NCI-H1436 treated with DMSO at 0.1 percent for 48 hours (cell line): ENCODE measurements around the gene CGB1.
"Not testable (repeated sequence)": the region's sequence is repeated elsewhere in the genome, so short reads cannot be mapped to it uniquely, and the experiment has no call there.

ENCODE experiments used
- DNase-seq: peaks from one replicate; lab custom pipeline; 2025; lab: John Stamatoyannopoulos, UW

Gene CGB1

DNA sequence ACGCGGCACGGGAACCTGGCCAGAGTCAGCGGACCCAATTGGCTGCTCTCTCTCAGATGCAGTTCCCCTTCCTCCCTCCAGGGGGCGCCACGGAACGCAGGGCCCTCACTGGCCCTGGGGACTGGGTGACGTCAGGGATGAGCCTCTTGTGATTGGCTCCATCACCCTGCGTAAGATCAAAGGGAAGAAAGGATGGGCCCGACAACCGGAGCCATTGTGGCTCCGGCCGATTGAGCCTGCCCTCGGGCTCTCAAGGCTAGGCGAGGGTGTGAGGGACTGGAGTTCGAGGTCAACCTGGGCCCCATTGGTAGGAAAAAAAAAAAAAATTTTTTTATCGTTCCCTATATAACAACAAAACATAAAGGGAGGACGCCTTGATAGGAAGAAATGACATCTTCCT, at the start of gene CGB1:
TSS of gene CGB1 (minus strand) at position 81 of the 400 bp plus-strand sequence. CDS start 184 bp downstream, outside the sequence.
- DNase-seq = not testable (repeated sequence)

DNA sequence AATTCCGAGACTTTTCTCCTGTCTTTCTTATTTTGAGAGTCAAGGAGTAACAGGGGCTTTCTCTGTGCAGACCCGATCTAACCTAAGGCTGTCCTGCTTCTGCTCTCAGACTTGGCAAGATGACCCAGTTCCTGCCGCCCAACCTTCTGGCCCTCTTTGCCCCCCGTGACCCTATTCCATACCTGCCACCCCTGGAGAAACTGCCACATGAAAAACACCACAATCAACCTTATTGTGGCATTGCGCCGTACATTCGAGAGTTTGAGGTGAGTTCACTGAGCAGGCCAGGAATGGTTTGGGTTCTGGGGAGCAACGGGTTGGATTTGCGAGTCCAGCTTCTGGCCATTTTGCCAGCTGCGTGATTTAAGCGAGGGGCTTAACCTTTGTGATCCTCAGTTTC, 49.6 kb upstream of the CGB1 start:
- DNase-seq = no peak

DNA sequence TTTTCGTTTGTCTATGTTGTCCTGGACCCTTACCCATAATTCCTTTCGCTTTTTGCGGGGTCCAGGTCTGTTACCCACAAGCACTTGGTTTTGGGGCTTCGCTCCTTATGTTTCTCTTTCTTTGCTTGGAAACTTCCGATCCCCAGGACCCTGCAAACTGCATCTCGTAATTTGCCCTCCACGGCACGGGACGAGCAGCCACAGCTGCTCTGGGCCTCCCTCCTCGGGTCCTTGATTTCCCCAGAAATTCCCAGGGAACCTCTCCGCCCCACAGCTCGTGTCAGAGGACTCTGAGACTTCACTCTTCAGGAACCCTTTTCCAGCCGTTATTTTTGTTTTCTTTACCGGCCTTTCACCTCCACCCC, 49.2 kb upstream of the CGB1 start:
- no peak for DNase-seq

DNA sequence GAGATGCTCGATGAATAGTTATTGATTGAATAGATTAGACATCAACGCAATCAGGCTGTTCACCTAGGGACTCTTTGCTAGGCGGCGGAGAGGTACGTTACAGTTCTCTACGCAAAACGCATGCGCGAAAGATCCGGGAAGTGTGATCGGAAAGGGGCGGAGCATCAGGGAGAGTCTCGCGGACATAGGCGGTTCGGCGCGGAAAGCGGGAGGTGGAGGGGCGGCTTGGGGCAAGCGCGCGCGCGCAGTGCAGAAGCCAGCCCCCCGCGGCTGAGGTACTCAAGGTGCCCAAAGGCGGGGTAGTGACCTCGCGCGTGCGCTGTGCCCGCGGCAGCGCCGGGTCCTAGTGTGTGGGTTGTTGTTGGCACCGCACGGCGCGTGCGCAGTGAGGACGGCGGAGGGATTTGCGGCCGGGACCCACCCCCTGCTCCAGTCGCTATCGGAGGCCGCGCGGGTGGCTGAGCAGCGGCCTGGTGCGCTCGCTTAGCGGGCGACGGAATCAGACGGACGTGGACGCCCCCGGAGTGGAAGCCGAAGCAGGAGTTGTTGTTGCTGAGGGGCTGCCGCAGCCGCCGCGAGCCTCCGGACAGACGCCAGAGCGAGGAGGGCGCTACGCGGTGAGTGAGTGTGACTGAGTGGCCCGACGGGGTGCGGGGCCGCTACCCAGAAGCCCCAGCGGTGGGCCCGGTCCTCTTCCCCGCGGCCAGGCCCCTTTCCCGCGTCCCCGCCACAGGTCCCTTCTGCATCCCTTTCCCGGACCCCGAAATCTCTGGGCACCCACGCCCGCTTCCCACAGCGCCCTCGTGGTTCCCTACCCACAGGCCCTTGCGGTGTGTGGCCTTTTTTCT, 48.5 kb upstream of the CGB1 start, which contains the start of gene SNRNP70:
TSS of gene SNRNP70 (plus strand) at position 432 of the 848 bp plus-strand sequence. CDS start 964 bp downstream, outside the sequence.
- DNase-seq = peak; percentile 98

DNA sequence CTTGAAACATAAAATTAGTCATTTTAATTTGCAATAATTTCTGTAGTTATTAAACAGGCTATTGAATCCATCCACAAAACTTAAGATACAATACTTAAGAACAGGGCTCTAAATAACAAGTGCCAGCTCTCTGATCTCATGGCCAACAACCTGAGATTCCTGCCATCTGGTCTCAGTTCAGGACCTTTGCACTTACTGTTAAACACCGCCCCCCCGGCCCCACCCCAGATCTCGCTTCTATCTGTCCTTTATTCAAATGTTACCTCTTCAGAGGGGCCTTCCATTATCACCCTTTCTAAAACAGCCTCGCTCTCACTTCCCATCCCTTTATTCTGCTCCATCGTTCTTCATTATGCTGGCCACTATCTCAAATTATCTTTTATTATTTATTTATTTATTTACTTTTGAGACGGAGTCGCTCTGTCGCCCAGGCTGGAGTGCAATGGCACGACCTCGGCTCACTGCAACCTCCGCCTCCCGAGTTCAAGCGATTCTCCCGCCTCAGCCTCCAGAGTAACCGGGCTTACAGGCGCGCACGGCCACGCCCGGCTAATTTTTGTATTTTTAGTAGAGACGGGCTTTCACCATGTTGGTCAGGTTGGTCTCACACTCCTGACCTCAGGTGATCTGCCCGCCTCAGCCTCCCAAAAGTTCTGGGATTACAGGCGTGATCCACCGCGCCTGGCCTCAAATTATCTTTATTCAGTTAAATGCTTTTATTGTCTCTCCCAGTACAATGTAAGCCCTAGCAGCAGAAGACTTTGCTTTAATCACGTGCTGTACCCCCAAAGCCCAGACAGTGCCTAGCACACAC, 47.7 kb upstream of the CGB1 start:
- no peak for DNase-seq

DNA sequence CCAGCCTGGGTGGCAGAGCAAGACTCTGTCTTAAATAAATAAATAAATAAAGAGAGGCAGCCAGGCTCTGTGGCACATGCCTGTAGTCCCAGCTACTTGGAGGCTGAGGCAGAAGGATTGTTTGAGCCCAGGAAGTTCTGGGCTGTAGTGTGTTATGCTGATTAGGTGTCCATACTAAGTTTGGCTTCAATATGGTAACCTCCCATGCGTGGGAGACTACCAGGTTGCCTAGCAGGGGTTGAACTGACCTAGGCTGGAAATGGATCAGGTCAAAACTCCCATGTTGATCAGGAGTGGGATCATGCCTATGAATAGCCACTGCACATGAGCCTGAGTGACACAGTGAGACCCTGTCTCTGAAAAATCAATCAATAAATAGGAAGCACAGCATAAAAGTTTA, 44.6 kb upstream of the CGB1 start:
- no peak for DNase-seq

DNA sequence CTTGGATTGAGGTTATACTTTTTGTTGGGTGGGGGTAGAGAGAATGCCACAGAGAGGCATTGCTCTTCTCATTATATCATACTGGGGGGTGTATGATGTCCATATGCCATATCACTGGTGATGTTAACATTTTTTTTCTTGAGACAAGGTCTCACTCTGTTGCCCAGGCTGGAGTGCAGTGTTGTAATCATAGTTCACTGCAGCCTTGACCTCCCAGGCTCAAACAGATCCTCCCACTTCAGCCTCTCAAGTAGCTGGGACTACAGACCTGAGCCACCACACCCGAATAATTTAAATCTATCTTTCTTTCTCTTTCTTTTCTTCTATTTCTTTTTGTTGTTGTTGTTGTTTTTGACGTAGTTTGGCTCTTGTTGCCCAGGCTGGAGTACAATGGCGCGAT, 43.7 kb upstream of the CGB1 start:
- no peak for DNase-seq

DNA sequence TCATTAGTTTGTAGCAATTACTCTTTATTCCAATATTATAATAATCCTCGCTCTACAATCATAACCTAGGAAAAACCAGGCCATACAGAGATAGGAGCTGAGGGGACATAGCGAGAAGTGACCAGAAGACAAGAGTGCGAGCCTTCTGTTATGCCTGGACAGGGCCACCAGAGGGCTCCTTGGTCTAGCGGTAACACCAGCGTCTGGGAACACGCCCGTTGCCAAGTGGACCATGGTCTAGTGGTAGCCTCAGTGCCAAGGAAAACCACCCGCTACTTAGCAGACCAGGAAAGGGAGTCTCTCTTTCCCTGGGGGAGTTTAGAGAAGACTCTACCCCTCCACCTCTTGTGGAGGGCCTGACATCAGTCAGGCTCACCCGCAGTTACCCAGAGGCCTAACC, 38.2 kb upstream of the CGB1 start:
- DNase-seq = not testable (repeated sequence)

DNA sequence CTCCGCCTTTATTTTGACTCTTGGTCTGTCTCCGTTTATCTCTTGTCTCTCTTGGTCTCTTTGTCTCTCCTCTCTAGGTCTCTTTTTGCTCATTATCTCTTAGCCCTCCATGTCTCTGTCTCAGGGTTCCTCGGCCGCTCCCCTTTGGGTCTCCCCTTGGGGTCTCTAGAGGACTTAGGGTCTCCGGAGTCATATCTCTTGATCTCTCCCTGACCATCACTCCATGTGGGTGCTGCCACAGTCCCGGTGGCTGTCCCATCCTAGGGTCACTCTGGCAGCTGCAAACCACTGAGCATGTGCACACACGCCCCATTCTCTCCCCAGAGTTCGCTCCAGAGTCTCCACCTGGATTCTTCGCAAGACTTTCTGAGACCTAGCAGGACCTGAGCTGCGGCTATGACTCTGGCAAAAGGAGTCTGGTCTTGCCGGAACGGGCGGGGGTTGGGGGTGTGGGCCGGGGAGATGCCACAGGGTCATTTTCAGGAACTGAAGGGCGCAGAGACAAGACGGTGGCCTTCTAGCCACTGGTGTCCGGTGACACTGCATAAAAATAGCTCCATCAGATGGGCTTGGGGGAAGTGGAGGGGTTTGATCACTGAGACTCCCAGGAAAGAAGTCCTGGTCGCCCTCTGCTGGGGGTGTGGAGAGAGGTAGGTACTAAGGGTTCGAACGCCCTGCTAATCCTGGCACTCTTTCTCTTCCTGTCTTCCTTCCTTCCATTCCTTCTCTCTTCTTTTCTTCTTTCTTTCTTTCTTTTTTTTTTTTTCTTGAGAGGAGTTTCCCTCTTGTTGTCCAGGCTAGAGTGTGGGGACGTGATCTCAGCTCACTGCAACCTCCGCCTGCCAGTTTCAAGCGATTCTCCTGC, 37.1 kb upstream of the CGB1 start:
- no peak for DNase-seq

DNA sequence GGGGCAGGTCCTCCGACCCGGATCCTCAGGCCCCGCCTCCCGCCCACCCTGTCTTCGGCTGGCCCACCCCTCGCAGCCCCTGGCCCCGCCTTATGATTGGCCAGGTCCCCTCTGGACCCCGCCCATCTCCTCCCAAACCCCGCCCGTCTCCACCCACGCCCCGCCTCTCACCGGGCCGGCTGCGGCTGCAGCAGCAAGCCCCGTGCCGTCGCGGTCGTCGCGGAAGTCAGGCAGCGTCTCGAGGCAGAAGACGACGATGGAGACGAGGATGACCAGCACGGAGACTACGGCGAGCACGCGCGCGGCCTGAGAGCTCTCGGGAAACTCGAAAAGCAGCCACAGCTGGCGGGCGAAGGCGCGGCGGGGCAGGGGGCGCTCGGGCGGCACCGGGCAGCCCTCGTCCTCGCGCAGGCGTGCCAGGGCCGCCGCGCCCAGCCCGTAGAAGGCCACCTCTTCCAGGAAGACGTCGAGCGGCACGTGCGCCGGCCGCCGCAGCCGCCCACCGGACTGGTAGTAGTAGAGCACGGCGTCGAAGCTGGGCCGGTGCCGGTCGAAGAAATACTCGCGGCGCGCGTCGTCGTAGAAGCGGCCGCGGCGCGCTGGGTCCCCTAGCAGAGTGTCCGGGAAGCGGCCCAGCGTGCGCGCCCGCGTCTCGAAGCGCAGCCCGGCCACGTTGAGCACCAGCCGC, 35.3 kb upstream of the CGB1 start:
- no peak for DNase-seq

DNA sequence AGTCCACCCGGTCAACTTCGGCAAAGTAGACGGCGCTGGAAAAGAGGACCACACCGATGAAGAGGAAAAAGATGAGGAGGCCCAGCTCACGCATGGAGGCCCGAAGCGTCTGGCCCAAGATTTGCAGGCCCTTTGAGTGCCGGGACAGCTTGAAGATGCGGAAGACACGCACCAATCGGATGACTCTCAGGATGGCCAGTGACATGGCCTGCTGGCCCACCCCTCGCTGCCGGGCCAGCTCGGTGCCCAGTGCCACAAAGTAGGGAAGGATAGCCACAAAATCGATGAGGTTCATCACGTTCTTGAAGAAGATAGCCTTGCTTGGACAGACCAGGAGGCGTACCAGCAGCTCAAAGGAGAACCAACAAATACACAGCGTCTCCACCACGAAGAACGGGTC, 33.7 kb upstream of the CGB1 start:
- DNase-seq = no peak

DNA sequence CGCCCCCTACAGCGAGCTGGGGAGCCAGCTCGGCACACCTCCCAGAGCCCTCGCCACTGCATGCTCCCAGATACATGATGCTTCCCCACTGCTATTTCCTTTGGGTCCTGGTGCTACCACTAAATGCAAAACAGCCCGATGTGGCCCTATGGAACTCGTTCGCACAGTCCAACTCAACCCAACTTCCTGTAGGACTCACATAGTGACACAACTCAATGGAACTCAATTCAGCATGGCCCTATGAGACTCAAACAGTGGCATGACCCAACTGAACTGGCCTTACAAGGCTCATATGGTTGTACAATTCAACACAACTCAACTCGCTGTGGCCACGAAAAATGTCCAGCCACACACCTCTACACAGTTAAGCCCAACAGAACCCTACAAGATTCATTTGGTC, 32.3 kb upstream of the CGB1 start:
- no peak for DNase-seq

DNA sequence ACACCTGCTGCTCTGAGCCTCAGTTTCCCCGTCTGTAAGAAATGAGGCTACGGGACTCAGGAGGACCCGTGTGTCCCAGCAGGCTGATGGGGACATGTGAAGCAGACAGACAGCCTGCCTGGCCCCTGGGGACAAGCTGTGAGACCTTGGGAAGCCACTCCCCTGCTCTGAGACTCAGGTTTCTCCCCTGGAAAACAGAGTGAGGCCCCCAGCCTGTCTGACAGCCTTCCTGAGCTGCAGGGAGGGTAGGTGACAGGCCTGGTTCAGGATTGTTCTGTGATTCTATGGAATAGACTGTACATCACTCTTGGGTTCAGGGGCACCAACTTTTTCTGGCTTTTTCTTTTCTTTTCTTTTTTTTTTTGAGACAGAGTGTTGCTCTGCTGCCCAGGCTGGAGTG, 30.9 kb upstream of the CGB1 start:
- DNase-seq = no peak

DNA sequence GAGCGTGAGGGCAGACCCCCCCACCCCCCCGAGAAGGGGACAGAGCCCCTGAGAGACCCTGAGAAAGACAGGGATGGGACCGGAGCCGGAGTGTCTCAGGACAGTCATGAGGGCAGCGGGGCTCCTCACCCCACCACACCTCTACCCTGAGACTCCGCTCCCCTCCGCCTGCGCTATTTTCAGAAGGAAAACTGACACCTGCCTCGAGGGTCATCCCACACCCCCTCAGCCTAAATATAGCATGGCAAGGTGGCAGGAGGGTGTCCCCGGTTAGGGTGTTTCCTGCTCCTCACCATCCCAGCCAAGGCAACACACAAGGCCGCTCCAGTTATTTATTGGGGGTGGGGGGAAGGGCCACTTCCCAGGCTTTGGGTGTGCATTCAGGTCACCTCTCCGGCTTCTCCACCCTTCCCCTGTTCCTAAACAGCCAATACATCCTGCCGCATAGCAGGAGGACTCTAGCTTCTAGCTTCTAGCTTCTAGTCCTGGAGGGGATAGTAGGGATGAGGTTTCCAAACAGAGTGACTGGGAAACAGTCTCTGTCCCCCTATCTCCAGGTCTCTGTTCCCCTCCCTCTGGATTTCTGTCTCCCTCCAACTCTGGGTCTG, 29.3 kb upstream of the CGB1 start:
- DNase-seq = no peak

DNA sequence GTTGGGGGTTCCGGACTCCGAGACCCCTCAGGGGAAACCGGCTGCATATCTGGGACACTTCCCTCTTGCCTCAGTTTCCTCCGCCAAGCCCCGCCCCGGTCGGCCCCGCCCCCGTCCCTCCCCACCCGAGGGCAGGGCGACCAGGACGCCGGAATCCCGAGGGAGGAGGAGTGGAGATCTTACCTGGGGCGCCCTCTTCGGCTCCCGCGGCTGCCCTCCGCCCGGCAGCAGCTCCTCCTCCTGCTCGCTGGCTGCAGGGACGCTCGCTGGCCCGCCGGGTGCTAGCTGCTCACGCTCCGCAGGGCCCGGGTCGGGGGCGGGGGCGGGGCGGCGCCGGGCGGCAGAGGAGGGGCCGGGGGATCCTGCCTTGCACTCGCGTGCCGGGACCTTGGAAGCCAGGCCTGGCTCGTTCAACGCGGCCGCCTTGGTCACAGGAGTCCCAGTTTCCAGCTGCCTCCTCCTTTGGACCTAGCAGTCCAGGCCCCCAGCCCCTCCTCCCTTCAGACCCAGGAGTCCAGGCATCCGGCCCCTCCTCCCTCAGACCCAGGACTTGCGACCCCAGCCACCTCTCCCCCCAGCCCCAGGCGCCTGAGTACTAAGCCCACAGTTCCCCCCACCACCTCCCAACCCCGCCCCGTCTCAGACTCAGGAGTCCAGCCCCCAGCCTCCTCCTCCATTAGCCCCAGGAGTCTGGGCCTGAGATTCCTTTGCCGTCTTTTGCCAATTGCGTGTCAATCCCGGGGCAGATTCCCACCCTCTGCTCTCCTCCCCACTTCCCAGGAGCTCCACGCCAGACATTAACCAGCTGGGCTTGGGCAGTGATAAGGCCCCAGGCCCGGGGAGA, 28.3 kb upstream of the CGB1 start, which contains the start of gene NTF4:
TSS of gene NTF4 (minus strand) at position 51 of the 844 bp plus-strand sequence. CDS start 2,821 bp downstream, outside the sequence.
- DNase-seq = no peak

DNA sequence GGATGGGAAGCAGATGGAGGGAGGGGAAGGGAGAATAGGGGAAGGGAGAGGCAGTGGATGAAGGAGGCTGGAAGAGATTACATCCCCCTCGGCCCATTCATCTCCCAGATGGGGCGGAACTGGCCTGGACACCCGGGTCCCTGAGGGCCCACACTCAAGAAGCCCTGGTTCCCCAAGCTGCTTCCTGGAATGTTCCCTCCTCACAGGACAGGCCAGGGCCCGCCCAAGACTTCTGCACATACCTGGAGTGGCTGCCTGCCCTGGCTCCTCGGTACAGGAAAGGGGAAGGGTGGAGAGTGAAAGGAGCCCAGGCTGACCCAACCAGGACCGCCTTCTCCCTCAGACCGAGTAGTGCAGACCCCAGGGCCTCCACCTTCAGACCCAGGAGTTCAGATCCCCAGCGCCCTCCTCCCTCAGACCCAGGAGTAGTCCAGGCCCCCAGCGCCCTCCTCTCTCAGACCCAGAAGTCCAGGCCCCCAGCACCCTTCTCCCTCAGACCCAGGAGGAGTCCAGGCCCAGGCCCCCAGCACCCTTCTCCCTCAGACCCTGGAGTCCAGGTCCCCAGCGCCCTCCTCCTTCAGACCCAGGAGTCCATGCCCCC, 27.4 kb upstream of the CGB1 start:
- no peak for DNase-seq

DNA sequence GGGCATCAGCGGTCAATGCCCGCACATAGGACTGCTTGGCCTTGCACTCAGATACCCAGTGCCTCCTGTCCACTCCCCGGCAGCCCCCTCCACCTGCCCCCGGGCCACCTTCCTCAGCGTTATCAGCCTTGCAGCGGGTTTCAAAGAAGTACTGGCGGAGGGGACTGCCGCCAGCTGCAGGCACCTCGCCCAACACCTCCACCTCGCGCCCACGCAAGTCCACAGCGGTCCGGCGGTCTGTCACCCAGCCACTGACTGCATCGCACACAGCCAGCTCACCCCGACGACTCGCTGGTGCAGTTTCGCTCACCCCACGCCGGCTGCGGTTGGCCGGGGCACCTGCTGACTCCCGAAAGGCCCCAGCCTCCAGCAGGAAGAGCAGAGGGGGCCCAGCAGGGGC, 24.8 kb upstream of the CGB1 start:
- DNase-seq = no peak

DNA sequence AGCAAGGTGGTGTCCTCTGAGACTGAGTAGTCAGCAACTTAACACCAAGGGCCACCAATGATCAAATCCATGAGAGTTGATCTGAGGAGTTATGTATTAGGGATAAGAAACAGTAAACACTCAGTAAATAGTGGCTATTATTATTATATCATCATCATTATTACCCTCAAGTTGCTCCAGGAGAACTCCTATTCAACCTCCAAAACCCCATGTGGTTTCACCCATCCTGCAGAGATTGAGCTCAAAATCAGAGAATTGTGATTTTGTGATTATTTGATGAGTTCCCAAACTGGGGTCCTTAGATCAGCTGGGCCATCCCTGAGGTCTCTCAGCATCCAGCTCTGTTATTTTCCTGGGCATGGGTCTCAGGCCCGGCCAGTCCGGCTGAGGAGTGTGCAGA, 24.3 kb upstream of the CGB1 start:
- no peak for DNase-seq

DNA sequence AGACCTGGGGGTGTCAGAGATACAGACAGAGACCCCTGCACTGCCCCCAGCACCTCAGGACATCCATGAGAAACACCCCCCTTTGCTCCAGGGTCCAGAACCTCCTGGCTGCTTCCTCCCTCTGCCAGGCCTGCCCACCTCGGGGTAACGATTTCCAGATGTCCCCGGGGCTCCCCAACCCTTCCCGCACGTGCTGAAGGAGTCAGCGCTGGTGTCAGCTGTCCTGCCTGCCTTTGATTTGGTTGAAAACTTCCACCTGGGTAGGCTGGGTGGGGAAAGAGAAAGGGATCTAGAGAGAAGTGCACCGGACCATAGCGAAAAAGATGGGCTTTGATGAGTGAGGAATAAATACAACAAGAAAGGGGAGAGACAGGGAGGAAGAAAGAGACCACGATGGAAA, 22.4 kb upstream of the CGB1 start:
- no peak for DNase-seq

DNA sequence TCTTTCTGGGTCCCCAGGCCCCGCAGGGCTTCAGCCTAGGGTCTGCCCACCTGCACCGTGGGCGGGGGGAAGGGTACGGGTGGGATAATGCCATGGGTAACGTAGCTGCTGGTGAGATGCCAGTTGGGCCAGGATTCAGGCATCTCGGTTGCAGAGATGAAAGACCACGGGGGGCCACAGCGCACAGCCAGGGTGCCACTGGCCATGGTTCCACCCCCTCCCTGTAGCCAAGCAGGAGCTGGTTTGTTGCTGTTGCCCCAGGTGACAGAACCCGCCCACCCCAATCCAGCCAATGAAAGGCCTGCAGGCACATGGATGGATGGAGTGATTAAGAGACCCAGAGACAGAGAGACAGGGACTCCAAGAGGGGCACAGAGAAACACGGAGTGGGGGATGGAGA, 21.9 kb upstream of the CGB1 start:
- DNase-seq = no peak
